SK-N-SH treated with all-trans-retinoic acid at 6 μM for 48 hours (cell line): ENCODE results near the gene CEP350.

ENCODE experiments used
- CREB5 ChIP-seq: fragments of 250-450 bp; sonication (Bioruptor Pico); IDR thresholded peaks from 2 replicates; pipeline ENCODE4 v1.5.1; 2020; ENCODE audit warnings: low read depth, mild to moderate bottlenecking, moderate library complexity
- OSR1 ChIP-seq: fragments of 250-450 bp; sonication (Bioruptor Pico); IDR thresholded peaks from 2 replicates; pipeline ENCODE4 v1.8.0; 2022; ENCODE audit warnings: moderate library complexity, mild to moderate bottlenecking, inconsistent platforms
- TOX ChIP-seq: fragments of 250-450 bp; sonication (Bioruptor Pico); IDR thresholded peaks from 2 replicates; pipeline ENCODE4 v1.8.0; 2021; ENCODE audit warnings: mild to moderate bottlenecking, moderate library complexity, borderline replicate concordance
- ZFP3 ChIP-seq: fragments of 250-450 bp; sonication (Bioruptor Pico); IDR thresholded peaks from 2 replicates; pipeline ENCODE4 v1.5.0; 2020; ENCODE audit warnings: mild to moderate bottlenecking, moderate library complexity

DNA sequence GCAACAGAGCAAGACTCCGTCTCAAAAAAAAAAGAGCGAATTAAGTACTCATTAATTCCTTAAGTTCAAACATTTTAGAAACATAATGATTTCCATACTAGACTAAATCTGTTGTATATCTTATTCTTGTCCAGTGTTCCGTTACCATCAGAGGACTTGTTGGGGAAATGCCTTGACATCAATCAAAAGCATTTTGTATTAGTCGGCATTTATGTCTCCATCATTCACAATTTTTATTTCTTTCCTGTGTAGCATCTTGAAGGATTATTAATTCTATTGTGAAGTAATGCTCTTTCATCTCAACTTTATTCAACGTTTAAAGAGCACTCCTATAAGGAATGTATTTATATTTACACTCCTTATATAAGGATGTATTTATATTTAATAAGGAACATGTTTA lies 117.1 kb downstream of the CEP350 start:
- TF ChIP-seq ZFP3, result no peak
- TF ChIP-seq CREB5, result no peak
- TF ChIP-seq TOX (CRISPR knock-in tag), result no peak
- no peak for TF ChIP-seq OSR1 (CRISPR knock-in tag)
